ENCODE results near the gene SUCLA2.
"Not testable (repeated sequence)": the region's sequence is repeated elsewhere in the genome, so short reads cannot be mapped to it uniquely, and the experiment has no call there.

Gene SUCLA2

GRCh38 chr13:47990920-47991466 lies 10.1 kb downstream of the SUCLA2 start:
- no peak for DNase-seq

- no peak for DNase-seq
Observed at GRCh38 chr13:47990427-47990826, 10.6 kb downstream of the SUCLA2 start.

- no peak for DNase-seq
Observed at GRCh38 chr13:47983070-47983469, 18.0 kb downstream of the SUCLA2 start.

GRCh38 chr13:47976325-47976724 lies 24.7 kb downstream of the SUCLA2 start:
- DNase-seq, result no peak

- no peak for DNase-seq
Observed at GRCh38 chr13:47964863-47965262, 36.2 kb downstream of the SUCLA2 start.

GRCh38 chr13:47962237-47962636 lies 38.8 kb downstream of the SUCLA2 start:
- no peak for DNase-seq

GRCh38 chr13:47959468-47960247 lies 41.4 kb downstream of the SUCLA2 start:
- no peak for DNase-seq

- DNase-seq, result no peak
Observed at GRCh38 chr13:47957073-47957472, 44.0 kb downstream of the SUCLA2 start.

GRCh38 chr13:47955836-47956235 lies 45.2 kb downstream of the SUCLA2 start:
- DNase-seq, result no peak

- DNase-seq, result no peak
Observed at GRCh38 chr13:47949799-47950198, 51.3 kb downstream of the SUCLA2 start.

- no peak for DNase-seq
Observed at GRCh38 chr13:47945738-47946137, 55.3 kb downstream of the SUCLA2 start.

GRCh38 chr13:47945146-47945545 lies 55.9 kb downstream of the SUCLA2 start:
- DNase-seq, result not testable (repeated sequence)

GRCh38 chr13:47934371-47934770 lies 66.7 kb downstream of the SUCLA2 start:
- no peak for DNase-seq

GRCh38 chr13:47932950-47933923 lies 67.8 kb downstream of the SUCLA2 start:
- DNase-seq, result peak; percentile 23

GRCh38 chr13:47930649-47931165 lies 70.4 kb downstream of the SUCLA2 start:
- no peak for DNase-seq

- DNase-seq, result no peak
Observed at GRCh38 chr13:47929156-47929555, 71.9 kb downstream of the SUCLA2 start.

- DNase-seq, result no peak
Observed at GRCh38 chr13:47917022-47917574, 84.0 kb downstream of the SUCLA2 start.

- DNase-seq, result no peak
Observed at GRCh38 chr13:47908197-47908902, 92.7 kb downstream of the SUCLA2 start.

GRCh38 chr13:47904891-47905290 lies 96.2 kb downstream of the SUCLA2 start:
- DNase-seq, result no peak

- no peak for DNase-seq
Observed at GRCh38 chr13:47904241-47904640, 96.8 kb downstream of the SUCLA2 start.

GRCh38 chr13:47903836-47904235 lies 97.2 kb downstream of the SUCLA2 start:
- DNase-seq, result no peak

- DNase-seq, result no peak
Observed at GRCh38 chr13:47901441-47901840, 99.6 kb downstream of the SUCLA2 start.
